NCI-H510A treated with DMSO at 0.1 percent for 48 hours (cell line): Measurements from ENCODE around the gene SNX25.
"Not testable (repeated sequence)": the region's sequence is repeated elsewhere in the genome, so short reads cannot be mapped to it uniquely, and the experiment has no call there.

Experiments
- DNase-seq: peaks from one replicate; lab custom pipeline; 2025; lab: John Stamatoyannopoulos, UW

SNX25 gene

DNA sequence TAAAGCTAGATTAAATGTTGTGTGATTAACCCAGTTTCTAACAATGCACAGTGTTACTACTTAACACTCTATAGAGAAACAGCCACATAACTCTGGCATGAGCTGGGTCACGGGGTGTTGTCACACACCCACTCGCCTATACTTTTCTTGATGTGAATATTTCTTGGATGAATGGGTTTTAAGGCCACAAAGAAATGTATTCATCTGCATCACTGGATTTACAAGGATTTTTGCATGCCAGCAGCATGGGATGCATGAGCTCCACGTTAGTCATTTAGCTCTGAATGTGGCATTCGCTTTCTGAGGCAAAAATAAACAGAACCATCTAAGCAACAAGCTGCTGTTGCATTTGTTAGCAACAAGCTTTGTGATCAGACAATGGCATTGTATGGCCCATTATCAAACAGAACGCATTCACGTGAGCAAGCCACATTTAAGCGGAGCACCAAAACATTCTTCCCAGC is 96.6 kb downstream of the SNX25 start:
- no peak for DNase-seq

DNA sequence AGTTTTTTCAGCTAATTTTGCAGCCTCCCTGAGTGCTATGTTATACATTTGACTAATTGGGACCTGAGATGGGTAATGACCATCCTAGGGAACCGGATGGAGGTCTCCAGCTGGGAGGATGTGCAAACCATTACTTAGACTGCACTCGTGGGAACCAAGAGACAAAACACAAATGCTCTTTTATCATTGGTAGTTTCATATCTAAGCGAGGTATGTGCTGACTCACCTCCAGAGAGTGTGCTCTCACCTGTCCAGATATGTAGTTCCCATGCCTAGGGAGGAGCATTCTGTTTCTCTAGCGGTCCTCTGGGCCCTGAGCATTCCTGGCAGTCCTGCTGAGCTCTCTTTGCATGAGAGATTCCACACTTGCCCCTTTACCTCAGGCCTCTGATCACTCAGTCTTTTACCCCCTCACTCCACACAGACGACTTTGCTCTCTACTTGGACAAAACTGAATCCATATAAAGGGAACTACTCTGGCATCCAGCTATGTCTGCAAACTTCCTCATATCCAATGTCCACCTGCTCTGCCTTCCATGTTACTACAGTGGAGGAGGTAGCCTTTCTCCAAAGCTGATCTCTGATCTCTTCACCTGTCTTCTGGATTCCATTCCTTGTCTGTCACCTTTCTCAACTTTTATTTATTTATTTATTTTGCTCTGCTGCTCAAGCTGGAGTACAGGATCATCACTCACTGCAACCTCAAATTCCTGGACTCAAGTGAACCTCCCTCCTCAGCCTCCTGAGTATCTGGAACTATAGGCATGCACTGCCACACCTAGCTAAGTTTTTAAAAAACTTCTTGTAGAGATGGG is 97.9 kb downstream of the SNX25 start:
- DNase-seq = no peak

DNA sequence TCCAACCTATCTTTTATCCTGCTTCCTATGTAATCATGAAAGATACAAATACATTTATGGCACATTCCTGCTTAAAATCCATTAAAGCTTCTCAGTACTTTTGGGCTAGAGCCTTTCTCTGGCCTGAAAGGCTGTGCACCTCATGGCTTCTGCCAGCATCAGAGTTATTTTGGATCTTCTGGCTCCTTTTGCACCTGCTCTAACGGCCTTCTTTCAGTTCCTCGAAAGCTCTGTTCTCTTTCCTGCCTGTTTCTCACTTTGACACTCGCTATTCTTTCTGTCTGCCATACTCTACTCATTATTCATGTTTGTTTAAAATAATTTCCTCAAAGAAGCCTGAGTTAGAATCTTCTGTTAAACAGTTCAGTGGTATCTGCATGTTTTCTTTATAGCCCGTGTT is 100.4 kb downstream of the SNX25 start:
- DNase-seq = no peak

DNA sequence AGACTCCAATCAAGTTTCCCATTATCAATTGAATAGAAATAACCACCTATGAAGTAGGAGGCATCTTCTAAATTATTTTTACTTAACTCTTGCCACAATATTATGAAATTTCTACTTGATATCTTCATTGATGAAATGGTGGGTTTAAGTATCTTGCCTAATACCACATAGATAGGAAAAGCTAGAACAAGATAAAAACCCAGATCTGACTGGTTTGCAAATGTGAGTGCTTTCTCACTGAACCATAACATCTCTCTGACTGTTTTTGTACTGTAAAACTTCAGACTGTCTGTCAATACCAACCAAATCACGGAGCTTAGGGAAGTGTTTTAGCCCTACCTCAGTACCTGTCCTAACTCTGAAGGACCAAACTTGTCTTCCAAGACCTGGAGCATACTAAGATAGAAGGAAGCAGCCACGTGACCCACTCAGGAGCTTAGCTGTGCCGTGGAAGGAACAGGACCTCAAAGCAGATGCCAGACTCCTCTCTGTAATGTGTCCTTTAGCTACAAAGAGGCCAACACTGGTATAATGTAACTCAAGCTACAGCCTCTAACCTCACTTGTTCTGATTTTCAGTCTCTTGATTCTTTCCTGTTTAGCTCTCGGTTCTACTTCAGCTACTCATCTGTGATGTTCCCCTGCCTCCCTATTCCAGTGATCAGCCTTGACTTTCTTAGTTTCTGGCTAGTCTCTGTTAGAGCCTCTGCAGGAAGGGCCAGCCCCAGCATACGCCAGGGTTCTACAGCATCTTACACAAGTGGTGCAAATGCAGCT is 101.9 kb downstream of the SNX25 start:
- no peak for DNase-seq

DNA sequence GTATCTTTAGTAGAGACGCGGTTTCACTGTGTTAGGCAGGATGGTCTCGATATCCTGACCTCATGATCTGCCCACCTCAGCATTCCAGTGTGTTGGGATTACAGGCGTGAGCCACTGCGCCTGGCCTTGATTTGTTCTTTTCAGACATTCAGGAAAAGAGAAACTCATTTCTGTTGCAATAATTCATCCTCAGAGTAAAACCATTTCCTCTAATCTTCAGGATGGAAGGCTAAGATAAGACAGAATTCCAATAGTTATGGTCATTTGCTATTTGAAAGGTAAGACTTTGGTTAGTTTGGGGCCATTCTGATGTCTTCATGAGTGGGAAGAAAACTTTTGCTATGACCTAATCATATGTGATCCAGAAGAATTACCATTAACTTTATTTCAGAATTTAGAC is 103.3 kb downstream of the SNX25 start:
- DNase-seq = no peak

DNA sequence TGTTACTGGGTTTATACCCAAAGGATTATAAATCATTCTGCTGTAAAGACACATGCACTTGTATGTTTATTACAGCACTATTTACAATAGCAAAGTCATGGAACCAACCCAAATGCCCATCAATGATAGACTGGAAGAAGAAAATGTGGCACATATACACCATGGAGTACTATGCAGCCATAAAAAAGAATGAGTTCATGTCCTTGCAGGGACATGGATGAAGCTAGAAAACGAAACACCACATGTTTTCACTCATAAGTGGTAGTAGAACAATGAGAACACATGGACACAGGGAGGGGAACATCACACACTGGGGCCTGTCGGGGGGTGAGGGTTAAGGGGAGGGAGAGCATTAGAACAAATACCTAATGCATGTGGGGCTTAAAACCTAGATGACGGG is 108.1 kb downstream of the SNX25 start:
- not testable (repeated sequence) for DNase-seq

DNA sequence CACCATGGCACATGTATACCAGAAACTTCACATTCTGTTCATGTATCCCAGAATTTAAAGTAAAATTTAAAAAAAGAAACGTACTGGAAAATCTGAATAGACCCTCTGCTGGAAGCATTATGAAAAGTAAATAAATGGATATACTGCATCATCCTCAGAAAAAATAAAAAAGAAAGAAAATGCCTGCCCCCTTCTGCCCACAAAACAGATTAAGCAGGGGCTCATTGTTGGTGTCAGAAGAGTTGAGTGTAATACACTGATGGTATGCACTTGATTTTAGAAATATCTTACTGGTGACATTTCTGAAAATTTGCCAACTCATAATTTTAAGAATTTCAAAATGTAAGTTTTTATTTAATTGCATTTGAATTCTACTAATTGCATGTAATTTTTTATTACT is 108.5 kb downstream of the SNX25 start:
- DNase-seq = no peak

DNA sequence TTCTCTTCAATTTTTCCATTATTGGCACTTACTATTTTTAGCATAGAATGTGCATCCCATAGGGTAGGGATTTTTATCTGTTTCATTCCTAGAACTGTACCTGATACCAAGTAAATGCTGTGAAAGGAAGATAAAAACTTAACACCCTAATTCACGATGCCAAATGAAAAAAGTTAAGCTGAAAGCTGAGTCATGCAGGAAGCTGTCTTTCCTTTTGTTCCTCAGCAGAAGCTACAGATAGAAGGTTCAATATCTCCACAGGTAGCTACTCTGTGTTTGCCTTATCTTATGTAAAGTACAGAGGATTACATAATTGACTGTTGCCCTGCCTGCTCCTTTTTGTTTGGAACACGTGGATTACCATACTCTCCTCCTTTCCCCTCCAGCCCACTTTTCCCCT is 109.3 kb downstream of the SNX25 start:
- peak; percentile 24 for DNase-seq

DNA sequence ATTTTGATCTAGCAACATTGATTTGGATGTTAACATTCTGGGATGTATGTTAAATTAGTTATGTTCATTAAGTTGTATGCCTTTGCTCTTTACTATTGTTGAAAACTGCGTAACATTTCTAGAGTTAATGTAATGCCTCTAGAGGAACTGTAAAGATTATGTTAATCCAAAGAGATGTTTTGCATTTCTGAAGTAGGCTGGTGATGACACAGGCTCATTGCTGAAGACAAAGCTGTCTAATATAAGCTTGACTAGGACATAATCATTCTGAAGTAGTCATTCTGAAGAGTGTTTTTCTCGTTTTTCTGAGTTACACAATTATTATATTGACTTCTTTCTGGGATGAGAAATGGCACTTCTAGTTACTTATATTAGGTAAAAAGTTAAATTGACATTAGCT is 113.4 kb downstream of the SNX25 start:
- no peak for DNase-seq

DNA sequence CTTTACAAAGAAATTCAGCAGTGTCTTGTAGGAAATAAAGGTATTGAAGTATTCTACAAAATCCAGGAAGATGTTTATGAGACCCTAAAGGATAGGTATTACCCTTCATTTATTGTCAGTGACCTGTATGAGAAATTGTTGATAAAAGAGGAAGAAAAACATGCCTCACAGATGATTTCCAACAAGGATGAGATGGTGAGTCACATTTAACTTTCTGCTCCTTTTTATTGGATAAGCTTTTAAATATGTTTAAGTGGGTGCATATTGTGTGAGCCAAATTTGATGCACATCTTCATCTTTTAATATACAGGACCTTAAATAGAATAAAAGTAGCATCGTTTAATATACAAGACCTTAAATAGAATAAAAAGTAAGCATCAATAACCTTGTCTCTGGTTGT is 114.2 kb downstream of the SNX25 start:
- no peak for DNase-seq

DNA sequence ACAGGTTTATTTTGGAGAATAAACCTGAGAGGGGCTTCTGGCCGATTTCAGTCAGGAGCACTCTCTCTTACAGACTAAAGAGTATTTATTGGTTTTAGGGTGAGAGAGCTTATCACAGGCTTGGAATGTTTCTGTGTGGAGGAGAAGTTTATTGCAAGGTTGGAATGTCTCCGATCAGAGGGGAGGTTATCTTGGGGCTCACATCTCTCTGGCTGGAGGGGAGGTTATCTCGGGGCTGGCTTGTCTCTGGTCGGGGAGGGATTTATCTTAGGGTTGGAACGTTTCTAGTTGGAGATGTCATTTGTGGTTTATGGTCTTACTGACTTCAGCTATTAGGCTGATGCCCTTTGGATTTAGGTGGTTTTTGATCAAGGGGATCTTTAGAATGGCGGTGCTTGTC is 115.0 kb downstream of the SNX25 start:
- not testable (repeated sequence) for DNase-seq

DNA sequence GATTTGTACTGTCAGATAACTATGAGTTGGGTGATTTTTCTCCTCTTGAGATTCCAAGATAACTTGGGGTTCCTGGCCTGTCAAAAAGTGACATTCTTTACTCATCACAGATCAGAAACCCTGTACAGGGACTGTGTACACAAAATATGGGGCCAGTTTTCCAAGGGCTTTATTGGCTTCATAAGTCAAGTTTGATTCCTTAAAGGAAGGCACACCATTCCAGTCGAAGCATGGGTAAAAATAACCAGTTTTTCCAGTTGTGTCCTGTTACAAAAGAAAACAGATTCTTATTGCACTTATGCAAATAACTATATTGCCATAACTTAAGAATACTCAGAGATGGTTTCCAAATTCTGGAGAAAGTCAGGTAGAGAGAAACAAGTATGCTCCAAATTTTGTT is 116.3 kb downstream of the SNX25 start:
- not testable (repeated sequence) for DNase-seq

DNA sequence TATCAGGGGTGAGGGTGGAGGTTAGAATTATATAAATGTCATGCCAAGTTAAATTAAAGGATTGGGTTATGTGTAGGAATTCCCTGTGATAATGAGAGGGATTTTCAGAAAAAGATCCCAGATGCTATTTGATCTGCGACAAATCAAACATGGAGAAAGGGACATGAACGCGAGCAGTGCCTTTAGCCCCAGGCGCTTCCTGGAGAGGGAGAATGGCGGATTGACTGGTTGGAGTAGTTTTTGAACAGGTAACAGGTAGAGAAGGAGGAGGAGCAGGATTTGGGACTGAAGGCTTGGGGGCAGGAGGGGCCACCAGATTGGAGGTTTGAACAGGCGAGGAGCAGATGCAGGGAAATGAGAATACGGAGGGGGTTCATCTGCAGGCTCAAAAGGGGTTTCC is 119.2 kb downstream of the SNX25 start:
- no peak for DNase-seq

DNA sequence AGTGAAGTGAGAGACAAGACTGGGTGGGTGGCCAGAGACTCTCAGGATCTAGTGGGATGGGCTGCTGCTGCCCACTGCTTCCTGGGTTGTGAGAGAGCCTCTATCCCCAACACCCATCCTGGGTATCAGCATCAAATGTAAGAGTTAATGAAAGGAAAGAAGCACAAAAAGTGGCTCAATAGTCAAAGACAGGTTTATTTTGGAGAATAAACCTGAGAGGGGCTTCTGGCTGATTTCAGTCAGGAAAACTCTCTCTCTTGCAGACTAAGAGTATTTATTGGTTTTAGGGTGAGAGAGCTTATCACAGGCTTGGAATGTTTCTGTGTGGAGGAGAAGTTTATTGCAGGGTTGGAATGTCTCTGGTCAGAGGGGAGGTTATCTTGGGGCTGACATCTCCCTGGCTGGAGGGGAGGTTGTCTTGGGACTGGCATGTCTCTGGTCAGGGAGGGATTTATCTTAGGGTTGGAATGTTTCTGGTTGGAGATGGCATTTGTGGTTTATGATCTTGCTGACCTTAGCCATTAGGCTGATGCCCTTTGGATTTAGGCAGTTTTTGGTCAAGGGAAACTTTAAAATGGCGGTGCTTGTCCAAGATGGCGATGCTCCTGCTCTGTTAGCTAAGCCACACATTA is 120.6 kb downstream of the SNX25 start:
- DNase-seq = not testable (repeated sequence)

DNA sequence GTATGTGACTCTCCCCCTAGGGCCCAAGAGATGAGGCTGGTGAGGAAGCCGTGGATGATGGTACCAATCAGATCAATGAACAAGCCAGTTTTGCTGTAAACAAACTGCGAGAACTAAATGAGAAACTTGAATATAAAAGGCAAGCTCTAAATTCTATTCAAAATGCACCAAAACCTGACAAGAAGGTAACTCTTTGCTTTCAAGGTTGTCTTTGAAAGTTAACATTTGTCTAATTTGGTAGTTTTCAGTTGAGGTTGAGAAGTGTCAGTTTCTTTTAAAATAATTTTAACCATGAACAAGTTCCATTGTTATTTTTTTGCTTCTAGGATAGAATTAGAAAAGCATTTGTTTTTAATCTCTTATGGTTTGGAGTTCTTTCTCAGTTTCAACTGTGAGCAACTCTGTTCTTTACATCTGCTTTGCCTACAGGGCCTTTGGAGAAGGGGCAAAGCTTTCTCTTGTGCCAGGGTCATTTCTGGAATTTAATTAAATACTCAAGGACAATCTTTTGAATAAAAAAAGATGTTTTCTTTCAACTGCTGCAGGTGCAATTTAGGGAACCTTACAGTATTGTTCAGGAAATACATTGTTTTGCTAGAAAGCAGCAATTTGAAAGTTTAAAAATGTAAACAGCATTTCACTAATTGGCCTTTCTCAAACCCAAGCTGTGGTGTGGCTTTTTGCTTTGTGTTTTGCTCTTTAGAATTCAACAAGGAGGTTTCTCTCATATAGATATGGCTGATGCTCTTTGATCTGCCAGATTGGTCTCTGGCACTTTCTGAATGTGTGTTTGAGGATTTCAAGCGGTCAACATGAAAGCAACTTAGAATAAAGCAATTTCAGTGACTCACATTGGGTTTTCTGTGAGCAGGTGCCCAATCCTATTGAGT is 123.4 kb downstream of the SNX25 start:
- DNase-seq = no peak

DNA sequence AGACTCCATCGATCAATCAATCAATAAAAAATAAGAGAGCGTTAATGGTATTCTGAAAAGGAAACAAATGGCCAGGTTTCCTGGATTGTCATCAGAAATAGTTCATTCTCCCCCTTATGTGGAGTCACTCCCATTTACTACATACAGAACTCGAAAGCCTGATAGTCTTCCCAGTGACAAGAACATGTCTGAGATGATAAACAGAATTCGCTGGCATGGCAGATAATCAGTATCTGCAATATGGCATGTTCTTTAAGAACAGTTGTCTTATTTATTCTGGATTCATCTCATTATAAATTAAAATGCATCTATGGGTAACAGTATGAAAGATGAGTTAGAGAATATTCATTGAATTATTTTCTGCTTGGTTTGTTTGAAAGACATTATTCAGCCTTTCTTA is 124.9 kb downstream of the SNX25 start:
- no peak for DNase-seq

DNA sequence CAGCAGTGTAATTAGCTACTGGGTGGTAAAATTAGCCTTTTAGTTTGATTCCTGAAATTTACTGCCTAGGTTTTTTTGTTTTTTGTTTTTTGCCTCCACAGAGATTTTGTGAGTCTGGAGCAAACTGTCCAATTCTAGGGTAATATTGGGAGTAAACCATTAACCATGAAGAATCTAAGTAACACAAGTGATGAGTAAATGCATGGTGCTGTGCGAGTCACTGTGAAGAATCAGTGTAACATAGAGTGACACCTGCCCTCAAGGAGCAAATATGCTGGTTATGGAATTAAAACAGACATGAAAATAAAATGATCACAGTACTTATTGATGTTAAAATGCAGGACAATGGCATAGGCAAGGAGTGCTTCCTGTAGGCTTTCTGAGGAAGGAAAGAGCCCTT is 126.2 kb downstream of the SNX25 start:
- DNase-seq = no peak

DNA sequence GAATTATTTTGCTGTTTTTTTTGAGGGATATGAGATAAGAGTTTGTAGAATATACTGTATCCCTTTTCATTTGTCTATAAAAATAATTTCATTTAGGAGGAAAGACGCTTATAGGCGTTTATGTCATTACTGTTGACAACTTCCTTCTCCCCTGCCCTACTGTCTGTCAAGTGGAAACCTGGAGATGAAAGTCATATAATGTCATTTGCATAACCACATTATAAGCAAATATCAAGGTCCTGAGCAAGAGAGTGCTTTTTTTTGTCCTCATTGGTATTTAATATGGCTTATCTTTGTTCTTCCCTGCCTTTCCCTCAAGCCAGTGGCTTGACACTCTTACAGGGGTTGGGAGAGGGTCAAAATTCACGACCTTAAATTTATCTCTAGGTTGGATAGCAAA is 130.5 kb downstream of the SNX25 start:
- DNase-seq = no peak

DNA sequence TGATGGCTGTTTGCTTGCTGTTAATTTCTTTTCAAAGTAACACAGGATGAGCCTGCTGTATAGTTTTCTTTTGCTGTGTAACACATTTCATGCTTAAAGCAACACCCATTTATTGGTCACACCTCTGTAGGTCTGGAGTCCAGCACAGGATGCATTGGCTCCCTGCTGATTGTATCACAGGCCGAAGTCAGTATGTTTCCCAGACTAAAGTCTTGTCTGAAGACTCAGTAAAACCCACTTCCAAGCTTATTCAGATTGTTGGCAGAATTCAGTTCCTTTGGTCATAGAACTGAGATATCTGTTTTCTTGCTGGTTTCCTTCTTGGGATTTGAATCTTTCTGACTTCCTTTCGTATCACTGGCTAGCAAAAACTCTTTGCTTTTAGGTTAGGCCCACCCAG is 132.0 kb downstream of the SNX25 start:
- DNase-seq = no peak

DNA sequence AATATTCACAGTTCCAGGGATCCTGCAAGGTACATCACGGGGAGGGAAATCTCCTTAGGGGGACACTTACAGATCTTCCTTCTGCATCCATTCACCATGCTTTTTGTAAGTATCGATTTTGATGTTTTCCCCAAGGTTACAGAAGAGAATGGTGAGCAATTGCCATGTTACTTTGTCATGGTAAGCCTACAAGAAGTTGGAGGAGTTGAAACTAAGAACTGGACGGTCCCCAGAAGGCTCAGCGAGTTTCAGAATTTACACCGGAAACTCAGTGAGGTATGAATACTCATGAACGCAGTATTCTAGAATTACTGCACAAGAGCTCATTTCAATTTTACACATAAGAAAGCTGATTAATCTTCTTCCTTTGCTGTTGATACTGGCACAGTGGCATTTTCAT is 132.4 kb downstream of the SNX25 start:
- no peak for DNase-seq

DNA sequence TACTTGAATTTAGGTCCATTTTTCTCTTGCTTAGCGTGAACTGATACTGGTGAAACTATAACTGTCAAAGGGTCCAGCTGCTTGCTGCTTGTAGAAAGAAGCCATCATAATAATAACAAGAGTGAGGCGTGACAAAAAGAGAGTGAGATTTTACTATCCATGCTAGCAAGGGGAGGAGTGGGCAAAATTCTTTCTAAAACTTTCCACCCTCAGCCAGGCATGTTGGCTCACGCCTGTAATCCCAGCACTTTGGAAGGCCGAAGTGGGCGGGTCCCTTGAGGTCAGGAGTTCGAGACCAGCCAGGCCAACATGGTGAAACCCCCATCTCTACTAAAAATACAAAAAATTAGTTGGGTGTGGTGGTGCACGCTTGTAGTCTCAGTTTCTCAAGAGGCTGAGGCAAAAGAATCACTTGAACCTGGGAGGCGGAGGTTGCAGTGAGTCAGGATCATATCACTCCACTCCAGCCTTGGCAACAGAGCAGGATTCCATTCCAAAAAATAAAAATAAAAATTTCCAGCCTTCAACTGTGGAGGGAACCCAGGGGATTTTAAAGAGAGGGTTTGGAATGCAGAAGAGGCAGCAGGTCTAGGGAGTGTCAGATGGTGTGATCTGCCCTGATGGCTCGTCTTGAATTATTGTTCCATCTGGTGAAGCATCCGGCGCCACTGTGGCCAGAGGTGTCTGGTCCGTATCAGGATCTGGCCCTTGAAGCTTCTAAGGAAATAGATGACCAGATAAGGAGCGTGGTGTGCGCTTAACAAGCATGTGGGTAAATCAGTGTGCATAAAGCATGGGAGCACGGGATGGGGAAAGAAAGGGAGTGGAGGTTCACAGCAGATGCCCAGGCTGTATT is 134.6 kb downstream of the SNX25 start:
- DNase-seq = no peak
